ENCODE measurements around the gene SMAD3. TPM values are rescaled to one million over a fixed set of nuclear protein-coding genes. Genes with fewer than 3 reads are reported as not detected.

SMAD3 gene
- total and polyA plus RNA-seq, 2 experiments from 2014 or later: 30.8 to 34.0 TPM

GRCh38 chr15:67193223-67193990, 128.0 kb downstream of the SMAD3 start:
- Histone ChIP-seq H3K36me3 (ENCODE audit: low read depth) (peaks cover 36% of the 10 kb centered on the region), H3K27ac (no peak overlapping the region), H3F3A (ENCODE audit: insufficient read depth) (peaks cover 85% of the 10 kb centered on the region), H4K20me1 (ENCODE audit: insufficient read depth) (no peaks in the 10 kb centered on the region), H3K27me3 (replicated peaks; ENCODE audit: insufficient read depth) (no peaks in the 10 kb centered on the region), H3K9me3 (ENCODE audit: low read depth) (no peaks in the 10 kb centered on the region), H3K79me2 (ENCODE audit: insufficient read depth) (no peaks in the 10 kb centered on the region), H3K9ac (no peak overlapping the region), H3K4me1 (ENCODE audit: insufficient read depth) (peaks cover 33% of the 10 kb centered on the region), H2AFZ (no peak overlapping the region), H3K4me3 (no peak overlapping the region), H3K9me2 (ENCODE audit: insufficient read depth) (no peaks in the 10 kb centered on the region), H3K4me2 (ENCODE audit: unreplicated experiment) (no peak overlapping the region)
- in situ Hi-C loops (cut with MboI): no loop called here
- TF ChIP-seq EZH2phosphoT487 (IDR thresholded peaks at IDR 0.05; ENCODE audit: insufficient read depth, low read depth) (no peak), EZH2 (IDR thresholded peaks at IDR 0.05; ENCODE audit: insufficient read depth, poor library complexity, severe bottlenecking) (no peak)
- no peak for DNase-seq
- WGBS, 2 experiments (ENCODE audit: low coverage in 1 of 2, low lambda C conversion rate in 2 of 2, missing lambda C conversion rate in 2 of 2): 84 to 87% methylated on average over 12 of the region's 12 CpGs

- TF ChIP-seq EZH2phosphoT487 (IDR thresholded peaks at IDR 0.05; ENCODE audit: insufficient read depth, low read depth): no peak
- TF ChIP-seq EZH2 (IDR thresholded peaks at IDR 0.05; ENCODE audit: insufficient read depth, poor library complexity, severe bottlenecking): no peak
- 69 to 71% methylated on average over 9 of the region's 9 CpGs for WGBS, 2 experiments (ENCODE audit: low coverage in 1 of 2, low lambda C conversion rate in 2 of 2, missing lambda C conversion rate in 2 of 2)
- in situ Hi-C loops (cut with MboI): no loop called here
- H4K20me1 ChIP-seq (ENCODE audit: insufficient read depth): no peaks in the 10 kb centered on the region
- no peaks in the 10 kb centered on the region for H3K27me3 ChIP-seq (replicated peaks; ENCODE audit: insufficient read depth)
- H3K27ac ChIP-seq: no peak overlapping the region
- peaks cover 29% of the 10 kb centered on the region for H3K4me1 ChIP-seq (ENCODE audit: insufficient read depth)
- no peaks in the 10 kb centered on the region for H3K9me3 ChIP-seq (ENCODE audit: low read depth)
- no peak overlapping the region for H3K4me3 ChIP-seq
- DNase-seq: no peak
- H3K79me2 ChIP-seq (ENCODE audit: insufficient read depth): no peaks in the 10 kb centered on the region
- peaks cover 85% of the 10 kb centered on the region for H3F3A ChIP-seq (ENCODE audit: insufficient read depth)
- H3K36me3 ChIP-seq (ENCODE audit: low read depth): peaks cover 34% of the 10 kb centered on the region
- H3K9me2 ChIP-seq (ENCODE audit: insufficient read depth): no peaks in the 10 kb centered on the region
- no peak overlapping the region for H2AFZ ChIP-seq
- no peak overlapping the region for H3K9ac ChIP-seq
- no peak overlapping the region for H3K4me2 ChIP-seq (ENCODE audit: unreplicated experiment)
Observed at GRCh38 chr15:67194171-67195114, 129.0 kb downstream of the SMAD3 start.

GRCh38 chr15:67195305-67195704, 129.9 kb downstream of the SMAD3 start:
- H3K27ac ChIP-seq: peak overlapping the region; percentile 87; the same call in 1 of the 2 replicates
- no peaks in the 10 kb centered on the region for H3K79me2 ChIP-seq (ENCODE audit: insufficient read depth)
- 94 to 99% methylated on average over 3 of the region's 3 CpGs for WGBS, 2 experiments (ENCODE audit: low coverage in 1 of 2, low lambda C conversion rate in 2 of 2, missing lambda C conversion rate in 2 of 2)
- H3K4me2 ChIP-seq (ENCODE audit: unreplicated experiment): no peak overlapping the region
- no peak overlapping the region for H3K4me3 ChIP-seq
- H3K9me2 ChIP-seq (ENCODE audit: insufficient read depth): no peaks in the 10 kb centered on the region
- peaks cover 86% of the 10 kb centered on the region for H3F3A ChIP-seq (ENCODE audit: insufficient read depth)
- H3K36me3 ChIP-seq (ENCODE audit: low read depth): peaks cover 27% of the 10 kb centered on the region
- H2AFZ ChIP-seq: no peak overlapping the region
- DNase-seq: no peak
- H3K27me3 ChIP-seq (replicated peaks; ENCODE audit: insufficient read depth): no peaks in the 10 kb centered on the region
- TF ChIP-seq EZH2 (IDR thresholded peaks at IDR 0.05; ENCODE audit: insufficient read depth, poor library complexity, severe bottlenecking): no peak
- no peak for TF ChIP-seq EZH2phosphoT487 (IDR thresholded peaks at IDR 0.05; ENCODE audit: insufficient read depth, low read depth)
- no peaks in the 10 kb centered on the region for H4K20me1 ChIP-seq (ENCODE audit: insufficient read depth)
- H3K9ac ChIP-seq: no peak overlapping the region
- peaks cover 31% of the 10 kb centered on the region for H3K4me1 ChIP-seq (ENCODE audit: insufficient read depth)
- in situ Hi-C loops (cut with MboI): no loop called here
- H3K9me3 ChIP-seq (ENCODE audit: low read depth): no peaks in the 10 kb centered on the region

- peak overlapping the region; percentile 87 for H3K27ac ChIP-seq
- no peak for TF ChIP-seq EZH2phosphoT487 (IDR thresholded peaks at IDR 0.05; ENCODE audit: insufficient read depth, low read depth)
- peak; percentile 32 for DNase-seq
- H3K9me2 ChIP-seq (ENCODE audit: insufficient read depth): no peaks in the 10 kb centered on the region
- H2AFZ ChIP-seq: no peak overlapping the region; the same call in 1 of the 2 replicates
- peak overlapping the region; percentile 65 for H3K9ac ChIP-seq
- H3K4me3 ChIP-seq: no peak overlapping the region
- WGBS, 2 experiments (ENCODE audit: low coverage in 1 of 2, low lambda C conversion rate in 2 of 2, missing lambda C conversion rate in 2 of 2): 64 to 67% methylated on average over 6 of the region's 6 CpGs
- peaks cover 89% of the 10 kb centered on the region for H3F3A ChIP-seq (ENCODE audit: insufficient read depth)
- peaks cover 41% of the 10 kb centered on the region for H3K4me1 ChIP-seq (ENCODE audit: insufficient read depth)
- no peaks in the 10 kb centered on the region for H3K9me3 ChIP-seq (ENCODE audit: low read depth)
- in situ Hi-C loops (cut with MboI): no loop called here
- peak overlapping the region; percentile 35 for H3K4me2 ChIP-seq (ENCODE audit: unreplicated experiment)
- H3K27me3 ChIP-seq (replicated peaks; ENCODE audit: insufficient read depth): no peaks in the 10 kb centered on the region
- no peaks in the 10 kb centered on the region for H3K79me2 ChIP-seq (ENCODE audit: insufficient read depth)
- H4K20me1 ChIP-seq (ENCODE audit: insufficient read depth): no peaks in the 10 kb centered on the region
- peaks cover 24% of the 10 kb centered on the region for H3K36me3 ChIP-seq (ENCODE audit: low read depth)
Observed at GRCh38 chr15:67196222-67196621, 130.8 kb downstream of the SMAD3 start.
